GM19043 (cell line): ENCODE data around the gene GLT6D1.

Source experiments
- ATAC-seq: cut with Tn5 transposase; IDR thresholded peaks from one replicate; pipeline ENCODE4 v1.9.1; 2021; ENCODE audit warnings: low read depth; ENCODE audit not compliant: unreplicated experiment

Gene GLT6D1

GRCh38 chr9:135610290-135611141 is 28.8 kb downstream of the GLT6D1 start:
- no peak for ATAC-seq

- no peak for ATAC-seq
Measured at GRCh38 chr9:135609366-135609955, 29.9 kb downstream of the GLT6D1 start.

GRCh38 chr9:135608999-135609317 is 30.4 kb downstream of the GLT6D1 start:
- ATAC-seq = no peak

- no peak for ATAC-seq
Measured at GRCh38 chr9:135608294-135608998, 30.9 kb downstream of the GLT6D1 start.

- no peak for ATAC-seq
Measured at GRCh38 chr9:135607401-135608293, 31.7 kb downstream of the GLT6D1 start.

- no peak for ATAC-seq
Measured at GRCh38 chr9:135606885-135607259, 32.5 kb downstream of the GLT6D1 start.

GRCh38 chr9:135605238-135605781 is 34.0 kb downstream of the GLT6D1 start:
- no peak for ATAC-seq

GRCh38 chr9:135604437-135605237 is 34.7 kb downstream of the GLT6D1 start:
- no peak for ATAC-seq

- no peak for ATAC-seq
Measured at GRCh38 chr9:135602789-135603481, 36.4 kb downstream of the GLT6D1 start.

- ATAC-seq = no peak
Measured at GRCh38 chr9:135601988-135602387, 37.4 kb downstream of the GLT6D1 start.

- ATAC-seq = no peak
Measured at GRCh38 chr9:135600296-135600817, 39.0 kb downstream of the GLT6D1 start.

GRCh38 chr9:135596211-135596610 is 43.1 kb downstream of the GLT6D1 start:
- no peak for ATAC-seq

GRCh38 chr9:135592625-135593024 is 46.7 kb downstream of the GLT6D1 start:
- ATAC-seq = no peak

- ATAC-seq = no peak
Measured at GRCh38 chr9:135592331-135592590, 47.1 kb downstream of the GLT6D1 start.

- no peak for ATAC-seq
Measured at GRCh38 chr9:135591506-135592330, 47.6 kb downstream of the GLT6D1 start.

GRCh38 chr9:135590486-135591079 is 48.8 kb downstream of the GLT6D1 start:
- no peak for ATAC-seq

- ATAC-seq = no peak
Measured at GRCh38 chr9:135589596-135590485, 49.5 kb downstream of the GLT6D1 start.
